Uterus (tissue), 4 donors: ENCODE results near the gene DERA. TPM values are rescaled to one million over a fixed set of nuclear protein-coding genes. Genes with fewer than 3 reads are reported as not detected.

Experiments used
- DNase-seq, 2 donors: peaks; one replicate each; pipeline ENCODE4 v3.0.0-alpha.2; 2019 to 2020
- H3K27ac ChIP-seq, 2 donors: fragments of 200-600 bp; sonication (generic); 1 replicate in 1 of 2; 2 replicates in 1 of 2; pipeline ENCODE4 v1.5.1; 2016 to 2018
- H3K27me3 ChIP-seq, 2 donors: fragments of 200-600 bp; sonication (generic); one replicate each; pipeline ENCODE4 v1.5.1; 2018 to 2019; ENCODE audit warnings: control low read depth in 1 of 2
- H3K36me3 ChIP-seq, 2 donors: fragments of 200-600 bp; sonication (generic); one replicate each; pipeline ENCODE4 v1.5.1; 2019; ENCODE audit warnings: control low read depth in 1 of 2
- H3K4me1 ChIP-seq, 2 donors: fragments of 200-600 bp; sonication (generic); one replicate each; pipeline ENCODE4 v1.5.1; 2018 to 2019; ENCODE audit warnings: control low read depth in 1 of 2
- H3K4me3 ChIP-seq, 2 donors: fragments of 200-600 bp; sonication (generic); 1 replicate in 1 of 2; 2 replicates in 1 of 2; pipeline ENCODE4 v1.5.1; 2018 to 2019; ENCODE audit warnings: mild to moderate bottlenecking in 1 of 2
- H3K9me3 ChIP-seq, 2 donors: fragments of 200-600 bp; sonication (generic); one replicate each; pipeline ENCODE4 v1.5.1; 2019; ENCODE audit warnings: control low read depth in 1 of 2
- POLR2A ChIP-seq, 2 donors: fragments of 450-650 bp; IDR thresholded peaks; one replicate each; pipeline ENCODE4 v1.6.1; 2016; ENCODE audit warnings: antibody characterized with exemption in 2 of 2, mild to moderate bottlenecking in 1 of 2, moderate library complexity in 1 of 2
- intact Hi-C: fragments of 100-400 bp; cut with DNase I; formaldehyde crosslinking; loops from one replicate; pipeline ENCODE4 v1.15.1; 2023; ENCODE audit warnings: low total_unique reads
- total RNA-seq, 4 donors: library from RNA; depleted of rRNA in 3 of 4; stranded (reverse); fragments of >200 nt in 3 of 4; gene quantifications; one replicate each; pipeline versions ENCODE4 v1.1.0 to v1.2.4, GENCODE V29; 2014 to 2023
- TF ChIP-seq, protein P1 (sequence below), 4 experiments: fragments of 200-600 bp in 2 of 4; fragments of 450-650 bp in 2 of 4; sonication (generic) in 2 of 4; IDR thresholded peaks; one replicate each; pipeline ENCODE4 v1.5.1; 2016 to 2019; ENCODE audit warnings: antibody characterized with exemption in 4 of 4, mild to moderate bottlenecking in 2 of 4, moderate library complexity in 1 of 4
- donor health status: DM: yes; HTN: yes; CAD: no.

DERA gene
- total RNA-seq, 4 donors from 2014 or later, result 7.7 to 58.3 (median 19.2) TPM

GRCh38 chr12:15924956-15925355 is 13.8 kb downstream of the DERA start:
- H3K36me3 ChIP-seq, result no peaks in the 10 kb centered on the region
- H3K9me3 ChIP-seq, result no peaks in the 10 kb centered on the region
- H3K4me3 ChIP-seq, result no peak overlapping the region
- intact Hi-C loops, result no loop called here
- DNase-seq, result no peak
- H3K4me1 ChIP-seq, result no peaks in the 10 kb centered on the region
- TF ChIP-seq POLR2A (IDR thresholded peaks at IDR 0.05), result no peak
- TF ChIP-seq, protein P1, sequence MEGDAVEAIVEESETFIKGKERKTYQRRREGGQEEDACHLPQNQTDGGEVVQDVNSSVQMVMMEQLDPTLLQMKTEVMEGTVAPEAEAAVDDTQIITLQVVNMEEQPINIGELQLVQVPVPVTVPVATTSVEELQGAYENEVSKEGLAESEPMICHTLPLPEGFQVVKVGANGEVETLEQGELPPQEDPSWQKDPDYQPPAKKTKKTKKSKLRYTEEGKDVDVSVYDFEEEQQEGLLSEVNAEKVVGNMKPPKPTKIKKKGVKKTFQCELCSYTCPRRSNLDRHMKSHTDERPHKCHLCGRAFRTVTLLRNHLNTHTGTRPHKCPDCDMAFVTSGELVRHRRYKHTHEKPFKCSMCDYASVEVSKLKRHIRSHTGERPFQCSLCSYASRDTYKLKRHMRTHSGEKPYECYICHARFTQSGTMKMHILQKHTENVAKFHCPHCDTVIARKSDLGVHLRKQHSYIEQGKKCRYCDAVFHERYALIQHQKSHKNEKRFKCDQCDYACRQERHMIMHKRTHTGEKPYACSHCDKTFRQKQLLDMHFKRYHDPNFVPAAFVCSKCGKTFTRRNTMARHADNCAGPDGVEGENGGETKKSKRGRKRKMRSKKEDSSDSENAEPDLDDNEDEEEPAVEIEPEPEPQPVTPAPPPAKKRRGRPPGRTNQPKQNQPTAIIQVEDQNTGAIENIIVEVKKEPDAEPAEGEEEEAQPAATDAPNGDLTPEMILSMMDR (IDR thresholded peaks at IDR 0.05), result no peak
- no peaks in the 10 kb centered on the region for H3K27me3 ChIP-seq
- H3K27ac ChIP-seq, result no peak overlapping the region

DNA sequence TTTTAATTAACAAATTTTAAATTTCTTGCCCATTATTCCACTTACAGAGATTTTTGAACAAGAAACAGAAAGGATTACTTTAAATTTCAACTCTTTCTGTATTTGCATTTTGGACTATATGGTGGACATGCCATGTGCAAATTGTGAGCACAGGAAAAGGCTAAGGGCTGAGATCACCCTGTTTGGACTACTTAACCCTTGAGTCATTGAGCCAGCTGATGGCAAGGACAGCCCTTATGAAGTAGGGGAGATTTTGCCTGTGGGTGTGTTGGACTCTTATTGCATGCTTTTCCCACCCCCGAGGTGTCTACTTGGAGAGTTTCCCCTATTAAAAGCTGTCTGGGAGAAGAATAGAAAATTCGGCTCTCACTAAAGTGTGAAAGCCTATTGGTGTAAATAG is 17.2 kb downstream of the DERA start:
- TF ChIP-seq POLR2A (IDR thresholded peaks at IDR 0.05), result no peak
- TF ChIP-seq, protein P1 (IDR thresholded peaks at IDR 0.05), result no peak
- no peaks in the 10 kb centered on the region for H3K9me3 ChIP-seq
- intact Hi-C loops, result no loop called here
- H3K36me3 ChIP-seq, result no peaks in the 10 kb centered on the region
- H3K27me3 ChIP-seq, result no peaks in the 10 kb centered on the region
- no peak overlapping the region for H3K27ac ChIP-seq
- H3K4me1 ChIP-seq, result no peaks in the 10 kb centered on the region
- H3K4me3 ChIP-seq, result no peak overlapping the region
- no peak for DNase-seq

- Histone ChIP-seq H3K4me1 (no peaks in the 10 kb centered on the region), H3K4me3 (no peak overlapping the region), H3K36me3 (no peaks in the 10 kb centered on the region), H3K9me3 (no peaks in the 10 kb centered on the region), H3K27ac (no peak overlapping the region), H3K27me3 (no peaks in the 10 kb centered on the region)
- intact Hi-C loops, result no loop called here
- no peak for DNase-seq
- TF ChIP-seq, protein P1 (IDR thresholded peaks at IDR 0.05), result no peak
- no peak for TF ChIP-seq POLR2A (IDR thresholded peaks at IDR 0.05)
Measured at GRCh38 chr12:15928870-15929571, 17.9 kb downstream of the DERA start.

- Histone ChIP-seq H3K4me1 (no peaks in the 10 kb centered on the region), H3K9me3 (no peaks in the 10 kb centered on the region), H3K27me3 (no peaks in the 10 kb centered on the region), H3K36me3 (no peaks in the 10 kb centered on the region), H3K4me3 (no peak overlapping the region), H3K27ac (no peak overlapping the region)
- intact Hi-C loops, result no loop called here
- TF ChIP-seq POLR2A (IDR thresholded peaks at IDR 0.05), result no peak
- TF ChIP-seq, protein P1 (IDR thresholded peaks at IDR 0.05), result no peak
- DNase-seq, result no peak
Measured at GRCh38 chr12:15931590-15932053, 20.5 kb downstream of the DERA start.

DNA sequence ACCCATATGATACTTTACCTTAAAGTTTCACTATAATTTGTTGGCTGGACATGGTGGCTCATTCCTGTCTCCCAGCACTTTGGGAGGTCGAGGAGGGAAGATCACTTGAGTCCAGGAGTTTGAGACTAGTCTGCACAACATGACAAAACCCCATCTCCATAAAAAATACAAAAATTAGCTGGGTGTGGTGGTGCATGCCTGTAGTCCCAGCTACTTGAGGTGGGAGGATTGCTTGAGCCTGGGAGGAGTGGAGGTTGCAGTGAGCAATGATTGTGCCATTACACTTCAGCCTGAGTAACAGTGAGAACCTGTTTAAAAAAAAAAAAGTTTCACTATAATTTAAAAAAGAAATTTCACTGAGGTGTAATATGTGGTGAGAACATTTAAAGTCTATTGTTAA is 21.2 kb downstream of the DERA start:
- intact Hi-C loops, result no loop called here
- no peak for DNase-seq

More for the DNA sequence above, 21.2 kb downstream of the DERA start:
- H3K36me3 ChIP-seq, result no peaks in the 10 kb centered on the region
- no peak overlapping the region for H3K27ac ChIP-seq
- H3K27me3 ChIP-seq, result no peaks in the 10 kb centered on the region
- no peaks in the 10 kb centered on the region for H3K9me3 ChIP-seq
- no peak overlapping the region for H3K4me3 ChIP-seq
- TF ChIP-seq POLR2A (IDR thresholded peaks at IDR 0.05), result no peak
- H3K4me1 ChIP-seq, result no peaks in the 10 kb centered on the region
